22Rv1 (cell line): ENCODE measurements around the gene PDE2A.

Experiments used
- ZFX ChIP-seq: fragments of 450-650 bp; IDR thresholded peaks from 2 replicates; pipeline ENCODE4 v1.6.1; 2017; ENCODE audit warnings: antibody characterized with exemption, borderline replicate concordance
- TF ChIP-seq, protein P1 (sequence below): fragments of 450-650 bp; IDR thresholded peaks from 2 replicates; pipeline ENCODE4 v1.5.1; 2017; ENCODE audit warnings: mild to moderate bottlenecking

DNA sequence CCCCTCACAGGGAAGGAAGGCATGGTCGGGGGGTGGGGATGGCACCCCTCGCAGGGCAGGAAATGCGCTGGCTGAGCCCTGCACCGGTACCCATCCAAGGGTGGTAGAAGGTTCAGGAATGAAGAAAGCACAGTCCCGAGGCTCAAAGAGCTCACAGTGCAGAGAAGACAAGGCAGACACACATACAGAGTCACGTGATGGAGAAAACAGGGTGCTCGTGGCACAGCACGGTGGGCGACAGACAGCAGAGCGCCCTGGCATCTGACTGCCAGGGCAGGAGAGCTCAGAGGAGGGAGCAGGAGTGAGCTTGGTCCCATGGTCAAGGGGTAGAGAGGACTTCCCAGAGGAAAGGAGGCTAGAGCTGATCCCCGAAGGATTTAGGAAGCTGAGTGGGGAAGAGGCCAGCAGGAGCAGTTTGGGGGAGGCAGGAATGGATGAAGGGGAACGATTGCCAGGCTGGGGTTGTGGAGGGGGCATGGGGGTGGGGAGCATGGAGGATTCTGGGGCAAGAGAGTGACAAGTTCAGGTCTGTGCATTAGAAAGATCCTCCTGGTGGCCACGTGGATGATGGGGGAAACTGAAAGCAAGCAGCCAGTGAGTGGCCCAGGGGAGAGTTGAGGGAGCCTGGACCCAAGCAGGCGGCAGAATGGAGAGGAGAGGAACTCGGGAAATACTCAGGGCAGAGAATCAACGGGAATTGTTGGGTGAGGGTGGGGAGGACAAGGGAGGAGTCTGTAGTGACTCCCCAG, 43.9 kb downstream of the PDE2A start:
- TF ChIP-seq, protein P1, sequence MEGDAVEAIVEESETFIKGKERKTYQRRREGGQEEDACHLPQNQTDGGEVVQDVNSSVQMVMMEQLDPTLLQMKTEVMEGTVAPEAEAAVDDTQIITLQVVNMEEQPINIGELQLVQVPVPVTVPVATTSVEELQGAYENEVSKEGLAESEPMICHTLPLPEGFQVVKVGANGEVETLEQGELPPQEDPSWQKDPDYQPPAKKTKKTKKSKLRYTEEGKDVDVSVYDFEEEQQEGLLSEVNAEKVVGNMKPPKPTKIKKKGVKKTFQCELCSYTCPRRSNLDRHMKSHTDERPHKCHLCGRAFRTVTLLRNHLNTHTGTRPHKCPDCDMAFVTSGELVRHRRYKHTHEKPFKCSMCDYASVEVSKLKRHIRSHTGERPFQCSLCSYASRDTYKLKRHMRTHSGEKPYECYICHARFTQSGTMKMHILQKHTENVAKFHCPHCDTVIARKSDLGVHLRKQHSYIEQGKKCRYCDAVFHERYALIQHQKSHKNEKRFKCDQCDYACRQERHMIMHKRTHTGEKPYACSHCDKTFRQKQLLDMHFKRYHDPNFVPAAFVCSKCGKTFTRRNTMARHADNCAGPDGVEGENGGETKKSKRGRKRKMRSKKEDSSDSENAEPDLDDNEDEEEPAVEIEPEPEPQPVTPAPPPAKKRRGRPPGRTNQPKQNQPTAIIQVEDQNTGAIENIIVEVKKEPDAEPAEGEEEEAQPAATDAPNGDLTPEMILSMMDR: no peak
- no peak for TF ChIP-seq ZFX
